CD8-positive, alpha-beta memory T cell (primary cell): ENCODE data around the gene CFAP410. TPM values are rescaled to one million over a fixed set of nuclear protein-coding genes. Genes with fewer than 3 reads are reported as not detected.
A peak's percentile ranks its signal among the peaks of the same experiment; 100 is the strongest.

Source experiments
- CTCF ChIA-PET: fragments of 350-600 bp; sonication (Branson Sonifier 250); formaldehyde crosslinking; loops from one replicate; lab custom pipeline; 2021; ENCODE audit warnings: antibody characterized with exemption; lab: Charles Lee
- POLR2A ChIA-PET: fragments of 350-600 bp; sonication (Branson Sonifier 250); formaldehyde crosslinking; loops from one replicate; lab custom pipeline; 2021; ENCODE audit warnings: antibody characterized with exemption; lab: Charles Lee
- DNase-seq, 5 donors: peaks; one replicate each; pipeline versions ENCODE4 v3.0.0 to v3.0.0-alpha.2; 2020 to 2022; ENCODE audit warnings: mixed read lengths in 1 of 5
- H3K27ac ChIP-seq: one replicate; pipeline ENCODE4 v1.7.0; 2013; ENCODE audit warnings: low read depth, mild to moderate bottlenecking, low read length, moderate library complexity
- H3K27me3 ChIP-seq: 2 replicates; pipeline ENCODE4 v1.7.0; 2013; ENCODE audit warnings: low read length, mild to moderate bottlenecking; ENCODE audit not compliant: insufficient read depth, poor library complexity, severe bottlenecking
- H3K36me3 ChIP-seq: 2 replicates; pipeline ENCODE4 v1.7.0; 2013; ENCODE audit warnings: mild to moderate bottlenecking, low read length, moderate library complexity; ENCODE audit not compliant: insufficient read depth
- H3K4me1 ChIP-seq: 2 replicates; pipeline ENCODE4 v1.7.0; 2013; ENCODE audit warnings: mild to moderate bottlenecking, low read length, moderate library complexity; ENCODE audit not compliant: insufficient read depth
- H3K4me3 ChIP-seq: 2 replicates; pipeline ENCODE4 v1.7.0; 2013; ENCODE audit warnings: mild to moderate bottlenecking, low read length
- H3K9me3 ChIP-seq: 2 replicates; pipeline ENCODE4 v1.7.0; 2013; ENCODE audit warnings: mild to moderate bottlenecking, low read length
- H3K27ac Mint-ChIP-seq, 8 donors: one replicate each; pipeline ENCODE4 v1.8.0; 2020 to 2021; ENCODE audit warnings: mixed read lengths in 8 of 8, mild to moderate bottlenecking in 6 of 8, inconsistent platforms in 3 of 8, moderate library complexity in 3 of 8
- H3K27me3 Mint-ChIP-seq, 2 donors: one replicate each; pipeline ENCODE4 v1.8.0; 2020 to 2021; ENCODE audit warnings: mixed read lengths in 2 of 2, mild to moderate bottlenecking in 1 of 2, moderate library complexity in 1 of 2
- H3K36me3 Mint-ChIP-seq, 3 donors: one replicate each; pipeline ENCODE4 v1.8.0; 2020 to 2021; ENCODE audit warnings: mixed read lengths in 3 of 3, inconsistent platforms in 1 of 3, mild to moderate bottlenecking in 1 of 3
- H3K4me1 Mint-ChIP-seq, 3 donors: one replicate each; pipeline ENCODE4 v1.8.0; 2020 to 2021; ENCODE audit warnings: mixed read lengths in 3 of 3, inconsistent platforms in 1 of 3, mild to moderate bottlenecking in 1 of 3
- H3K4me3 Mint-ChIP-seq, 7 donors: one replicate each; pipeline ENCODE4 v1.8.0; 2020 to 2021; ENCODE audit warnings: mixed read lengths in 7 of 7, mild to moderate bottlenecking in 6 of 7, moderate library complexity in 4 of 7, inconsistent platforms in 2 of 7
- H3K9me3 Mint-ChIP-seq, 5 donors: one replicate each; pipeline ENCODE4 v1.8.0; 2020 to 2022; ENCODE audit warnings: mixed read lengths in 5 of 5, mild to moderate bottlenecking in 3 of 5, moderate library complexity in 2 of 5, inconsistent platforms in 1 of 5
- polyA plus RNA-seq: library from polyadenylated mRNA; unstranded; fragments of 300-500 nt; fragmentation: Illumina TruSeq; gene quantifications from one replicate; pipeline ENCODE4 v1.2.3, GENCODE V29; 2021
- total RNA-seq, 2 experiments: library from RNA; stranded (reverse); gene quantifications; one replicate each; pipeline ENCODE4 v1.2.3, GENCODE V29; 2021

Gene CFAP410
- total and polyA plus RNA-seq, 3 experiments from 2014 or later = 17.6 to 36.4 (median 19.2) TPM

DNA sequence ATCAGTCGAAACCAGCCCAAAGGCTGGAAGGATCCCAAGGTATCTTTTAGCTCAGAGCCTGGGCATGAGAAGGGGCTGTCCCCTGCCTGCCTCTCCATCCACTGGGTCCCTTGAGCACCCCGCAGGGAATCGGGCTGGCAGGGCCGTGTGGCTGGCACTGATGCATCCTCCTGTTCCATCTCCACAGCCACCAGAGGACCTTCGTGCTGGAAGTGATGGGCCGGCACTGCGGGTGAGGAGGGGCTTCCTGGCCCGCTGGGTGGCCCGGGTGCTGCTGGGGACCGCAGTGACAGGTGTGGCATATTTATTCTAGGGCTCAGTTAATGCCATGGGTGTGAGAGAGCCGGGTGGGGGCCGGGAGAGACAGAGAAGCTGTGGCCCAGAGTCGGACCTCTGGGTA lies 25.7 kb downstream of the CFAP410 start:
- Histone ChIP-seq H3K27me3 (no peaks in the 10 kb centered on the region), H3K36me3 (peaks cover 18% of the 10 kb centered on the region), H3K4me1 (no peaks in the 10 kb centered on the region), H3K27ac (no peak overlapping the region), H3K4me3 (no peak overlapping the region), H3K9me3 (no peaks in the 10 kb centered on the region)
- H3K36me3 Mint-ChIP-seq = peaks cover 5 to 51% (median 5%) of the 10 kb centered on the region in 3 donors
- H3K9me3 Mint-ChIP-seq = no peaks in the 10 kb centered on the region
- H3K4me3 Mint-ChIP-seq = no peak overlapping the region
- H3K27me3 Mint-ChIP-seq = peaks cover 0 to 2% of the 10 kb centered on the region in 2 donors
- DNase-seq = no peak
- POLR2A ChIA-PET = no interaction called here
- H3K4me1 Mint-ChIP-seq = peaks cover 0 to 5% (median 0%) of the 10 kb centered on the region in 3 donors
- H3K27ac Mint-ChIP-seq = no peak overlapping the region
- CTCF ChIA-PET = interaction anchor here (1.3 kb wide), 1 partner anchor 10 kb away, joined by 3 read pairs; no protein-coding TSS in a partner anchor

DNA sequence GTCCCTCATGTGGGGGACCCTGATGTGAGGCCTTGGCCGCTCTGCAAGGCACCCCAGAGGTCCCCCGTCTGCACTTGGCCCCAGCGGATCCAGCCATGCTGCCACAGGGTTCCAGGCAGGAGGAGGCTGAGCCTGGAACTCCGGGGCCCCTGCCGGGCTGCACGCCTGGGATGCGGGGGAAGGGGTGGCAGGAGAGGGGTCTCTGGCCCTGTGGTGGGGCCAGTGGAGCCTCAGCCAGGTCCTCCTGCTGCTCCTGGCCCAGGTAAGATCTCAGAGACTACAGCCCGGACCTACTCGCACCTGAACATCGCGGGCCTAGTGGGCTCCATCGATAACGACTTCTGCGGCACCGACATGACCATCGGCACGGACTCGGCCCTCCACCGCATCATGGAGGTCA lies 26.5 kb downstream of the CFAP410 start:
- peaks cover 5 to 54% (median 5%) of the 10 kb centered on the region in 3 donors for H3K36me3 Mint-ChIP-seq
- ChIA-PET CTCF (interaction anchor here (1.3 kb wide), 1 partner anchor 9 kb away, joined by 3 read pairs; no protein-coding TSS in a partner anchor), POLR2A (no interaction called here)
- Histone ChIP-seq H3K36me3 (peaks cover 20% of the 10 kb centered on the region), H3K9me3 (no peaks in the 10 kb centered on the region), H3K27me3 (no peaks in the 10 kb centered on the region), H3K27ac (no peak overlapping the region), H3K4me1 (no peaks in the 10 kb centered on the region), H3K4me3 (no peak overlapping the region)
- H3K4me1 Mint-ChIP-seq = peaks cover 4 to 6% (median 5%) of the 10 kb centered on the region in 3 donors
- peak overlapping the region in 1 of 8 donors; percentile 58 for H3K27ac Mint-ChIP-seq
- no peaks in the 10 kb centered on the region for H3K9me3 Mint-ChIP-seq
- no peak for DNase-seq
- peaks cover 0 to 2% of the 10 kb centered on the region in 2 donors for H3K27me3 Mint-ChIP-seq
- H3K4me3 Mint-ChIP-seq = no peak overlapping the region

DNA sequence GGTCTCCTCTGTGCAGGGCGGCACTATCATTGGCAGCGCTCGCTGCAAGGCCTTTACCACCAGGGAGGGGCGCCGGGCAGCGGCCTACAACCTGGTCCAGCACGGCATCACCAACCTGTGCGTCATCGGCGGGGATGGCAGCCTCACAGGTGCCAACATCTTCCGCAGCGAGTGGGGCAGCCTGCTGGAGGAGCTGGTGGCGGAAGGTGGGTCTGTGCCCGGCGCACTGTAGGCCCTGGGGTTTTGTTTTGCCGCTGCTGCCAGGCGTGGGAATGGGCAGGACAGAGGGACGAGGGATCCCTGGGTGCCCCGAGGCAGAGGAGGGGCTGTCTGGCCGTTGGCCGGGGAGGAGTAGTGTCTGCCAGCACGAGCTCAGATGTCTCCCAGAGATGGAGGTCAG lies 27.1 kb downstream of the CFAP410 start:
- Mint-ChIP-seq H3K9me3 (no peaks in the 10 kb centered on the region), H3K27ac (peak overlapping the region in 2 of 8 donors; percentile 58 to 91), H3K36me3 (peaks cover 5 to 59% (median 5%) of the 10 kb centered on the region in 3 donors), H3K4me1 (peaks cover 4 to 7% (median 7%) of the 10 kb centered on the region in 3 donors), H3K4me3 (no peak overlapping the region), H3K27me3 (peaks cover 0 to 2% of the 10 kb centered on the region in 2 donors)
- POLR2A ChIA-PET = no interaction called here
- no peak for DNase-seq
- CTCF ChIA-PET = no interaction called here
- Histone ChIP-seq H3K4me3 (no peak overlapping the region), H3K36me3 (peaks cover 19% of the 10 kb centered on the region), H3K4me1 (no peaks in the 10 kb centered on the region), H3K27me3 (no peaks in the 10 kb centered on the region), H3K27ac (no peak overlapping the region), H3K9me3 (no peaks in the 10 kb centered on the region)

GRCh38 chr21:44310628-44311507 lies 28.3 kb downstream of the CFAP410 start:
- Histone ChIP-seq H3K4me1 (no peaks in the 10 kb centered on the region), H3K9me3 (no peaks in the 10 kb centered on the region), H3K27me3 (no peaks in the 10 kb centered on the region), H3K36me3 (peaks cover 19% of the 10 kb centered on the region), H3K4me3 (no peak overlapping the region), H3K27ac (no peak overlapping the region)
- peaks cover 5 to 58% (median 5%) of the 10 kb centered on the region in 3 donors for H3K36me3 Mint-ChIP-seq
- H3K4me1 Mint-ChIP-seq = peaks cover 4 to 8% (median 7%) of the 10 kb centered on the region in 3 donors
- CTCF ChIA-PET = interaction anchor here (1.0 kb wide), 1 partner anchor 13 kb away, joined by 4 read pairs; no protein-coding TSS in a partner anchor
- POLR2A ChIA-PET = no interaction called here
- peak overlapping the region in 3 of 8 donors; percentile 8 to 70 (median 31) for H3K27ac Mint-ChIP-seq
- H3K9me3 Mint-ChIP-seq = no peaks in the 10 kb centered on the region
- peaks cover 0 to 2% of the 10 kb centered on the region in 2 donors for H3K27me3 Mint-ChIP-seq
- H3K4me3 Mint-ChIP-seq = peak overlapping the region in 1 of 7 donors; percentile 22
- DNase-seq = no peak

DNA sequence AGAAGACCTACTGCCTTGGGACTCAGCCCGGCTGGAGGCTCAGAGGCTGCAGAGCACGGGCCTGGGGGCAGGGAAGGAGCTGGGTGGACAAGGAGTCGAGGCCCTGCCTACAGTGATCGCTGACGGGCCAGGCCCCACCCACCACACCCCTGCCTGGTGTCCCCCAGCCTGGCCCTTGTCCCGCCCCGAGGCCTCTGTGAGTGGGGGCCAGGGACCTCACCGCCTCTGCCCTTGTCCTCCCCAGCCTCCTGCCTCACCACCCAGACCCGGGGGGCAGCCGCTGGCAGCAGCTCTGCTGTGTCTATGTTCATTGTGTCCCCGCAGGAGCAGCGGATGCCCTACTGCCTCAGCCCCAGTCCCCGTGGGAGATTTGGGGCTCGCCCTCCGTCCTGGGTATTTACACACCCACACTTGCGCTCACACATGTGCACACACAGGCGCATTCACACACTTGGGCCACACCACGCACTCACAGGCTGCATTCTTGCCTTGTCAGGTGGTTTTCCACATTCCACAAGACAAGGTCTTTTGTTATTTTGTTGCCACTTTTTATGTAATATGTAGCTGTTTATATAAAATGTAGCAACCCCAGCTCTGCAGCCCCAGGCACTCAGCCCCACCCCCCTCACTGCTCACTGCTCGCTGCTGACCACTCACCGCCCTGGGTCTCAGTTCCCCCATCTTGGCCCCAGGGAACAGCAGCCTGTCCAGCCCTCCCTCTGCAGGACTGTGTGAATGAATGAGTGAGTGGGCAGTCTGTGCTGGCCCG lies 32.1 kb downstream of the CFAP410 start:
- peak overlapping the region in 1 of 8 donors; percentile 56 for H3K27ac Mint-ChIP-seq

DNA sequence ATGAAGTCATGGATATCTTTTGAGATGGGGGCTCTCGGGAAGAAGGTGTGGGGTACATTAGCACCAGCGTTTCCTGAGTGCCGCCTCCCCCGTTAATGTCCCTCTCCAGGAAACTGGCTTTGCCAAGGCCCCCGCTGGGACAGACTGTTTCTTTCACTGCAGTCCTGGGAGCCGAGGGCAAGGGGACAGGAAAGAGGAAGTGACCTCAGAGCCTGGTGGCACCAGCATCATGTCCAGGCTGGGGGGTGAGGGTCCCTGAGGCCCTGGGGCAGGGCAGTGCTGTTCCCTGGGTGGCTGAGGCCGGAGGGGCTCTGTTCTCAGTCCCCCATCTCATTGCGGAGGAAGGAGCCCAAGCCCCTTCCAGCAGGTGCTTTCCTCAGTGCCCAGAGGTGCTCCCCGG lies 33.5 kb downstream of the CFAP410 start:
- Mint-ChIP-seq H3K9me3 (no peaks in the 10 kb centered on the region), H3K36me3 (peaks cover 0 to 31% (median 0%) of the 10 kb centered on the region in 3 donors), H3K27ac (no peak overlapping the region), H3K4me3 (no peak overlapping the region), H3K4me1 (peaks cover 26 to 48% (median 36%) of the 10 kb centered on the region in 3 donors), H3K27me3 (no peaks in the 10 kb centered on the region)
- CTCF ChIA-PET = interaction anchor here (1.0 kb wide), 1 partner anchor 113 kb away, joined by 3 read pairs; no protein-coding TSS in a partner anchor
- Histone ChIP-seq H3K9me3 (no peaks in the 10 kb centered on the region), H3K27ac (no peak overlapping the region), H3K4me3 (no peak overlapping the region), H3K4me1 (peaks cover 34% of the 10 kb centered on the region), H3K36me3 (peaks cover 6% of the 10 kb centered on the region), H3K27me3 (no peaks in the 10 kb centered on the region)
- DNase-seq = no peak
- POLR2A ChIA-PET = no interaction called here

More for the DNA sequence above, 32.1 kb downstream of the CFAP410 start:
- Histone ChIP-seq H3K36me3 (peaks cover 19% of the 10 kb centered on the region), H3K9me3 (no peaks in the 10 kb centered on the region), H3K4me3 (no peak overlapping the region), H3K4me1 (peaks cover 20% of the 10 kb centered on the region), H3K27me3 (no peaks in the 10 kb centered on the region), H3K27ac (no peak overlapping the region)
- peaks cover 5 to 45% (median 5%) of the 10 kb centered on the region in 3 donors for H3K36me3 Mint-ChIP-seq
- H3K4me3 Mint-ChIP-seq = no peak overlapping the region
- no peaks in the 10 kb centered on the region for H3K9me3 Mint-ChIP-seq
- POLR2A ChIA-PET = no interaction called here
- H3K4me1 Mint-ChIP-seq = peaks cover 23 to 34% (median 25%) of the 10 kb centered on the region in 3 donors
- CTCF ChIA-PET = interaction anchor here (3.3 kb wide), 1 partner anchor 10 kb away, joined by 11 read pairs; no protein-coding TSS in a partner anchor
- H3K27me3 Mint-ChIP-seq = peaks cover 0 to 2% of the 10 kb centered on the region in 2 donors
- DNase-seq = no peak

DNA sequence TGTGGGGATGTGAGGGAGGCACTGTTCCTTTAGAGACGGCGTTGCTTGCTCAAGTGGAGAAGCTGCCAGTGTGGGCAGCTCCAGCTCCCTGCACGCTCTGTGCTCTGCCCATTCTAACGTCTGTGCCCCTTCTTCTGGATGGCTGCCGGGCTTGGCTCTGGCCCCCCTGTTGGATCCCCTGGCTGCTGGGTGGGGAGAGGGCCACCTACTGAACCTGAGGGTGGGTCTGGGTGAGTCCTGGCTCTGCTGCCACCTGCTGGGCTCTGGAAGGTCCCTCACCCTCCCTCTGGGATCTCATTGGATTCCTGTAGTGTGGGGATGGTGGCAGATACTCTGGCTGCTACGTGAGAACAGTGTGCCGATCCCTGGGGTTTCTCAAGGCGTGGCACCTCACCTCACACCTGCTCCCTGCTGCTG lies 34.3 kb downstream of the CFAP410 start:
- no peak overlapping the region for H3K27ac ChIP-seq
- H3K36me3 Mint-ChIP-seq = peaks cover 0 to 29% (median 0%) of the 10 kb centered on the region in 3 donors
- peak overlapping the region in 7 of 8 donors; percentile 43 to 79 (median 60) for H3K27ac Mint-ChIP-seq
- H3K27me3 Mint-ChIP-seq = no peaks in the 10 kb centered on the region
- peak overlapping the region in 3 of 7 donors; percentile 25 to 28 (median 27) for H3K4me3 Mint-ChIP-seq
- no peaks in the 10 kb centered on the region for H3K27me3 ChIP-seq
- H3K4me1 Mint-ChIP-seq = peaks cover 26 to 50% (median 37%) of the 10 kb centered on the region in 3 donors
- ChIA-PET CTCF (interaction anchor here (1.0 kb wide), 1 partner anchor 113 kb away, joined by 3 read pairs; no protein-coding TSS in a partner anchor), POLR2A (no interaction called here)
- H3K9me3 ChIP-seq = no peaks in the 10 kb centered on the region
- DNase-seq = peak in 2 of 5 donors; percentile 32 to 41
- peaks cover 6% of the 10 kb centered on the region for H3K36me3 ChIP-seq
- H3K9me3 Mint-ChIP-seq = no peaks in the 10 kb centered on the region
- H3K4me3 ChIP-seq = no peak overlapping the region
- H3K4me1 ChIP-seq = peaks cover 35% of the 10 kb centered on the region
